ENCODE results near the gene TMEM30A. TPM values are rescaled to one million over a fixed set of nuclear protein-coding genes. Genes with fewer than 3 reads are reported as not detected.

TMEM30A gene
- total RNA-seq, 1 donor from 2014 or later: 99.4 TPM

DNA sequence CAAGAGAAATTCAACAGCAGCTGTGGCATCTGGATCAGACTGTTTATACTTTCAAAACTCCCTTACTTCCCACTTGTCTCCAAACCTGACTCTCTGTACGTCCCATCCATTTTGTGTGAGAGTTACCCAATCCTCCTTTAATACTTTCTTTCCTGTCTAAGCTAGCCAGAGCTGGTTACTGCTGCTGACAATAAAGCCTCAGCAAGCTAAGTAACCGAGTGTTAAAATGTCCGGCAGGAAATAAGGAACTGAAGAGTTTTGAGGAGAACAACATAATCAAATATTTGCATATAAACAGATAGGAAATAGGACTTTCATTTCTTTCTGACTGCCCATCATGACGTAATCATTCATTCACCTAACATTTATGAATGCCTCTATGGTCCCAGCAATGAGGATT is 11.6 kb downstream of the TMEM30A start:
- TF ChIP-seq, protein P1, sequence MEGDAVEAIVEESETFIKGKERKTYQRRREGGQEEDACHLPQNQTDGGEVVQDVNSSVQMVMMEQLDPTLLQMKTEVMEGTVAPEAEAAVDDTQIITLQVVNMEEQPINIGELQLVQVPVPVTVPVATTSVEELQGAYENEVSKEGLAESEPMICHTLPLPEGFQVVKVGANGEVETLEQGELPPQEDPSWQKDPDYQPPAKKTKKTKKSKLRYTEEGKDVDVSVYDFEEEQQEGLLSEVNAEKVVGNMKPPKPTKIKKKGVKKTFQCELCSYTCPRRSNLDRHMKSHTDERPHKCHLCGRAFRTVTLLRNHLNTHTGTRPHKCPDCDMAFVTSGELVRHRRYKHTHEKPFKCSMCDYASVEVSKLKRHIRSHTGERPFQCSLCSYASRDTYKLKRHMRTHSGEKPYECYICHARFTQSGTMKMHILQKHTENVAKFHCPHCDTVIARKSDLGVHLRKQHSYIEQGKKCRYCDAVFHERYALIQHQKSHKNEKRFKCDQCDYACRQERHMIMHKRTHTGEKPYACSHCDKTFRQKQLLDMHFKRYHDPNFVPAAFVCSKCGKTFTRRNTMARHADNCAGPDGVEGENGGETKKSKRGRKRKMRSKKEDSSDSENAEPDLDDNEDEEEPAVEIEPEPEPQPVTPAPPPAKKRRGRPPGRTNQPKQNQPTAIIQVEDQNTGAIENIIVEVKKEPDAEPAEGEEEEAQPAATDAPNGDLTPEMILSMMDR (IDR thresholded peaks at IDR 0.05; ENCODE audit: unreplicated experiment): no peak
- Mint-ChIP-seq H3K4me3 (ENCODE audit: unreplicated experiment) (no peak overlapping the region), H3K27me3 (ENCODE audit: unreplicated experiment) (peaks cover 4% of the 10 kb centered on the region), H3K4me1 (ENCODE audit: unreplicated experiment) (peaks cover 21% of the 10 kb centered on the region), H3K27ac (ENCODE audit: unreplicated experiment) (no peak overlapping the region), H3K9me3 (ENCODE audit: unreplicated experiment) (no peaks in the 10 kb centered on the region), H3K36me3 (ENCODE audit: low read depth, unreplicated experiment) (peaks cover 50% of the 10 kb centered on the region)
- no peak for DNase-seq (ENCODE audit: low spot score)

GRCh38 chr6:75272145-75272840 is 12.3 kb downstream of the TMEM30A start:
- TF ChIP-seq, protein P1 (IDR thresholded peaks at IDR 0.05; ENCODE audit: unreplicated experiment): no peak
- Mint-ChIP-seq H3K27ac (ENCODE audit: unreplicated experiment) (peak overlapping the region; percentile 93), H3K4me3 (ENCODE audit: unreplicated experiment) (no peak overlapping the region), H3K4me1 (ENCODE audit: unreplicated experiment) (peaks cover 20% of the 10 kb centered on the region), H3K36me3 (ENCODE audit: low read depth, unreplicated experiment) (peaks cover 50% of the 10 kb centered on the region), H3K9me3 (ENCODE audit: unreplicated experiment) (no peaks in the 10 kb centered on the region), H3K27me3 (ENCODE audit: unreplicated experiment) (peaks cover 4% of the 10 kb centered on the region)
- no peak for DNase-seq (ENCODE audit: low spot score)

DNA sequence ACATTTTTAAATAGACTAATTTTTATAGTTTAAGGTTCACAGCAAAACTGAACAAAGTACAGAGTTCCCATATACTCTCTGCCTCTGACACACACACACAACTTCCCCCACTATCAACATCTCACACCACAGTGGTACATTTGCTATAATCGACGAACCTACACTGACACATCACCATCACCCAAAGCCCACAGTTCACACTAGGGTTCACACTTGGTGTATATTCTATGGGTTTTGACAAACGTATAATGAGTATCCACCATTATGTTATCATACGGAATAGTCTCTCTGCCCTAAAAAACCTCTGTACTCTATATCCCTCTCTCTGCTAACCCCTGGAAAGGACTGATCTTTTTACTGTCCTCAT is 15.6 kb downstream of the TMEM30A start:
- Mint-ChIP-seq H3K4me3 (ENCODE audit: unreplicated experiment) (no peak overlapping the region), H3K27me3 (ENCODE audit: unreplicated experiment) (peaks cover 3% of the 10 kb centered on the region), H3K36me3 (ENCODE audit: low read depth, unreplicated experiment) (peaks cover 27% of the 10 kb centered on the region), H3K27ac (ENCODE audit: unreplicated experiment) (no peak overlapping the region), H3K9me3 (ENCODE audit: unreplicated experiment) (no peaks in the 10 kb centered on the region), H3K4me1 (ENCODE audit: unreplicated experiment) (peaks cover 5% of the 10 kb centered on the region)
- TF ChIP-seq, protein P1 (IDR thresholded peaks at IDR 0.05; ENCODE audit: unreplicated experiment): no peak
- DNase-seq (ENCODE audit: low spot score): no peak

DNA sequence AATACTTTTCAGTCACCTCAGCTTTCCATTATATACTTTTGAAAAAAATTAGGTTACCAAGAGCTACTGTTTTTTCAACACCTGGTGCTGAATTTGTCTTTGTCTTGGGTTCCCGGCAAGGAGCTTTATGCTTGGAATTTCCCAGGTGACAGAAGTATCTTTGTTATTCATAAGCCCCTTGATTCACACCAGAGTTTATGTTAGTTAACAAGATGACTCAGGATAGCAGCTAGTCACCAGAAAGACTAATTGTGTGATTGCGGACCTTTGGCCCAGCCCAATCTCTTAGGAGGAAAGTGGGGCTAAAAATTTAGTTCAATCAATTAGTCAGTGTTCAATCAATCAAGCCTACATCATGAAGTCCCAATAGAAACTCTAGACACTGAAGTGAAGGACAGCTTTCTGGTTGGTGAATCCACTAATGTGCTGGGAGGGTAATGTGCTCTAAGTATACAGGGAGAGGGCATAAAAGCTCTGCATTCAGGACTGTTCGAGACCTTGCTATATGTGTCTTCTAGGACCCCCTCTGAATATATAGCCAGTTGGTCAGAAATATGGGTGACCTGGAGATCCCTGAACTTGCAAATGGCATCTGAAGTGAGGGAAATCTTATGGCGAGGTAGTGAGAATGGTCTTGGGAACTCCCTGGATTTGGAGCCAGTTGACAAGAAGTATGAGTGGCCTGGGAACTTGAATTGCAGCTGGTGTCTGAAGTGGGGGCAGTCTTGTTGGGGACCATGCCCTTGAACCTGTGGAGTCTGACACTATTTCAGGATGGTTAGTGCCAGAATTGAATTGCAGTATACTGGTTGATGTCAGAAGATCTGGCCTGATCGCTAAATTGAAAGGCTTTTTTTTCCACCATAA is 16.2 kb downstream of the TMEM30A start:
- H3K9me3 Mint-ChIP-seq (ENCODE audit: unreplicated experiment): no peaks in the 10 kb centered on the region
- H3K4me3 Mint-ChIP-seq (ENCODE audit: unreplicated experiment): no peak overlapping the region
- DNase-seq (ENCODE audit: low spot score): no peak
- TF ChIP-seq, protein P1 (IDR thresholded peaks at IDR 0.05; ENCODE audit: unreplicated experiment): no peak
- H3K36me3 Mint-ChIP-seq (ENCODE audit: low read depth, unreplicated experiment): peaks cover 25% of the 10 kb centered on the region
- no peak overlapping the region for H3K27ac Mint-ChIP-seq (ENCODE audit: unreplicated experiment)
- H3K27me3 Mint-ChIP-seq (ENCODE audit: unreplicated experiment): peaks cover 2% of the 10 kb centered on the region
- peaks cover 5% of the 10 kb centered on the region for H3K4me1 Mint-ChIP-seq (ENCODE audit: unreplicated experiment)

GRCh38 chr6:75267461-75267860 is 17.1 kb downstream of the TMEM30A start:
- peaks cover 25% of the 10 kb centered on the region for H3K36me3 Mint-ChIP-seq (ENCODE audit: low read depth, unreplicated experiment)
- H3K27ac Mint-ChIP-seq (ENCODE audit: unreplicated experiment): peak overlapping the region; percentile 24
- no peaks in the 10 kb centered on the region for H3K9me3 Mint-ChIP-seq (ENCODE audit: unreplicated experiment)
- TF ChIP-seq, protein P1 (IDR thresholded peaks at IDR 0.05; ENCODE audit: unreplicated experiment): no peak
- DNase-seq (ENCODE audit: low spot score): no peak
- no peak overlapping the region for H3K4me3 Mint-ChIP-seq (ENCODE audit: unreplicated experiment)
- peaks cover 2% of the 10 kb centered on the region for H3K27me3 Mint-ChIP-seq (ENCODE audit: unreplicated experiment)
- H3K4me1 Mint-ChIP-seq (ENCODE audit: unreplicated experiment): peaks cover 5% of the 10 kb centered on the region
